Placental pericyte (primary cell): ENCODE results near the gene CABCOCO1. TPM values are rescaled to one million over a fixed set of nuclear protein-coding genes. Genes with fewer than 3 reads are reported as not detected.

ENCODE experiments used
- total RNA-seq: library from RNA; depleted of rRNA; stranded (reverse); fragments of >200 nt; gene quantifications from 2 replicates; pipeline ENCODE4 v1.2.3, GENCODE V29; 2012

The CABCOCO1 gene, protein sequence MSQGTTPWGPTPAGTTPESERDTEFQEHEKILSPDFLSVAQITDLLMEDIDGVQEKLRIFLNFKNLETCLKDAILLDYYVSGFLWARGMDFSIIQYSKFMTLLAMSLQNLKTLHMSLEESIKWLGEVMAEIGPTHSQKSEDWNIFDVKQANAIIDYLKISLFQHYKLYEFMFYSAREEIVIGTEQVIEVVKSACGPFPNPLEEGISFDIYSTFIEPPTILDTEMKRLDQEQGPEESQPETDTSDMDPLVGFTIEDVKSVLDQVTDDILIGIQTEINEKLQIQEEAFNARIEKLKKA
- 0.14 and 0.22 TPM in 2 replicates for total RNA-seq

DNA sequence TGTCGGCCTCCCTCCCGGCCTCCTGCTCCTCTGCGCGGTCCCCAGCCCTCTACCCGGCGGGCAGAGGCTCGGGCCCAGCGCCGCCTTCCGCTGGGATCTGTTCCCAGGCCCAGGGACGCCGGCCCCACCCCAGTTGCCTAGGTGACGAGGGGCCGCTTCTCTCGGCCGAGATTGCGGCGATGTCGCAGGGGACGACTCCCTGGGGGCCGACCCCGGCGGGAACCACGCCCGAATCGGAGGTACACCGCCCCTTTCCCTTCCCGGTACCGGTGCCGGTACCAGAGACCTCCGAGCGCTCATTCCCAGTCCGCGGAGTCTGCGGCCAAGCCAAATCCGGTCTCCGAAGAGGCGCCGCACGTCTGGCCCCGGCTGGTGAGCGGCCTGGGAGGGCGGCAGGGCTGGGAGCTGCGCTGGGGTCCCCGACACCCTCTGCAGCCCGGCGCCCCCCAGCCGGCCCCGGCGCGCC, at the start of gene CABCOCO1:
CABCOCO1 (plus strand) TSS at position 136 of the 466 bp plus-strand sequence; CDS start at position 180, 44 bp downstream.

Other genes with a start within 250 kb of the CABCOCO1 start
- gene TMEM26, start 209.5 kb upstream of the CABCOCO1 start, total RNA-seq = 1.1 and 6.2 TPM in 2 replicates
- gene ARID5B, start 238.8 kb downstream of the CABCOCO1 start, total RNA-seq = 46.7 and 56.7 TPM in 2 replicates